ENCODE measurements around the gene ENTPD1. TPM values are rescaled to one million over a fixed set of nuclear protein-coding genes. Genes with fewer than 3 reads are reported as not detected.

Gene ENTPD1
- total and polyA plus RNA-seq, 9 of the 15 experiments (the other 6 are each of a cell fraction or from before 2014, with no cell fraction given): 0.07 to 1.5 (median 0.37) TPM

GRCh38 chr10:95840681-95841080 lies 84.7 kb downstream of the ENTPD1 start (continued):
- TF ChIP-seq PCBP2 (IDR thresholded peaks at IDR 0.05; ENCODE audit: low read depth, low read length, poor library complexity, severe bottlenecking) (no peak), DMBX1 (CRISPR knock-in tag; IDR thresholded peaks at IDR 0.05; ENCODE audit: borderline replicate concordance) (no peak), SMAD3 (CRISPR knock-in tag; conservative IDR thresholded peaks at IDR 0.05) (no peak)

GRCh38 chr10:95841661-95842498 lies 85.9 kb downstream of the ENTPD1 start:
- DNase-seq (ENCODE audit: extremely low read depth in 1 of 4, low spot score in 3 of 4) (peak; percentile 31 to 66 (median 38)), ATAC-seq (peak; percentile 89), FAIRE-seq (peak; percentile 69)
- in situ Hi-C loops (cut with MboI): loop anchor here (25.0 kb wide), 1 partner anchor 455 kb away; no protein-coding TSS in a partner anchor
- H3K4me3 ChIP-seq: no peak overlapping the region
- no peaks in the 10 kb centered on the region for H3K9me3 ChIP-seq (replicated peaks; ENCODE audit: control insufficient read depth, insufficient read depth, low read depth, low read length)
- peak overlapping the region; percentile 8; the same call in 1 of the 2 replicates for H2AFZ ChIP-seq (ENCODE audit: low read depth, low read length)
- ChIA-PET POLR2A (interaction anchor here (0.7 kb wide), 1 partner anchor 969 kb away, joined by 4 read pairs; no protein-coding TSS in a partner anchor), CTCF (ENCODE audit: low intra/inter-chr PET ratio) (interaction anchor here (2.3 kb wide), 1 partner anchor 148 kb away, joined by 20 read pairs; the partner anchor contains the start of gene TCTN3)
- intact Hi-C loops (cut with micrococcal nuclease): loop anchor here (1.0 to 10.0 kb wide), 3 partner anchors 100 to 467 kb away; no protein-coding TSS in a partner anchor
- no peaks in the 10 kb centered on the region for H3K36me3 ChIP-seq (ENCODE audit: control insufficient read depth, insufficient read depth, low read length)
- H3K27ac ChIP-seq (ENCODE audit: extremely low read depth, low read depth, low read length): no peak overlapping the region
- no peak overlapping the region for H3K4me2 ChIP-seq (ENCODE audit: insufficient read depth, low read length)
- no peak overlapping the region for H3K9ac ChIP-seq (ENCODE audit: insufficient read depth in 1 of 2, low read depth in 2 of 2, low read length in 2 of 2)
- H3K27me3 ChIP-seq (ENCODE audit: control insufficient read depth in 2 of 2, insufficient read depth in 2 of 2, low read length in 2 of 2): no peaks in the 10 kb centered on the region
- WGBS (ENCODE audit: insufficient coverage, low coverage, missing lambda C conversion rate): 5% methylated on average over 7 of the region's 7 CpGs
- no peaks in the 10 kb centered on the region for H3K9me1 ChIP-seq (ENCODE audit: control insufficient read depth, insufficient read depth, low read length)
- no peaks in the 10 kb centered on the region for H3K4me1 ChIP-seq (replicated peaks in 1 of 2; ENCODE audit: control insufficient read depth in 2 of 2, insufficient read depth in 2 of 2, low read length in 2 of 2)
- BruUV-seq (replicated peaks): no TSS peak
- H4K20me1 ChIP-seq (replicated peaks; ENCODE audit: control insufficient read depth, insufficient read depth, low read length): no peaks in the 10 kb centered on the region
- H3K79me2 ChIP-seq (ENCODE audit: control insufficient read depth, insufficient read depth, low read length): no peaks in the 10 kb centered on the region
- TF ChIP-seq, protein P1, sequence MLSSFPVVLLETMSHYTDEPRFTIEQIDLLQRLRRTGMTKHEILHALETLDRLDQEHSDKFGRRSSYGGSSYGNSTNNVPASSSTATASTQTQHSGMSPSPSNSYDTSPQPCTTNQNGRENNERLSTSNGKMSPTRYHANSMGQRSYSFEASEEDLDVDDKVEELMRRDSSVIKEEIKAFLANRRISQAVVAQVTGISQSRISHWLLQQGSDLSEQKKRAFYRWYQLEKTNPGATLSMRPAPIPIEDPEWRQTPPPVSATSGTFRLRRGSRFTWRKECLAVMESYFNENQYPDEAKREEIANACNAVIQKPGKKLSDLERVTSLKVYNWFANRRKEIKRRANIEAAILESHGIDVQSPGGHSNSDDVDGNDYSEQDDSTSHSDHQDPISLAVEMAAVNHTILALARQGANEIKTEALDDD (IDR thresholded peaks at IDR 0.05): peak; percentile 60; the same call in 1 of the 2 replicates
- TF ChIP-seq ARID1B (IDR thresholded peaks at IDR 0.05) (0 out of 2 replicates have a peak, but pooled peaks have one; percentile 9), NR4A1 (CRISPR knock-in tag; IDR thresholded peaks at IDR 0.05) (no peak), NR4A1 (tag; IDR thresholded peaks at IDR 0.05) (no peak), STAG1 (CRISPR knock-in tag; IDR thresholded peaks at IDR 0.05; ENCODE audit: borderline replicate concordance) (no peak)
- TF ChIP-seq, protein P2, sequence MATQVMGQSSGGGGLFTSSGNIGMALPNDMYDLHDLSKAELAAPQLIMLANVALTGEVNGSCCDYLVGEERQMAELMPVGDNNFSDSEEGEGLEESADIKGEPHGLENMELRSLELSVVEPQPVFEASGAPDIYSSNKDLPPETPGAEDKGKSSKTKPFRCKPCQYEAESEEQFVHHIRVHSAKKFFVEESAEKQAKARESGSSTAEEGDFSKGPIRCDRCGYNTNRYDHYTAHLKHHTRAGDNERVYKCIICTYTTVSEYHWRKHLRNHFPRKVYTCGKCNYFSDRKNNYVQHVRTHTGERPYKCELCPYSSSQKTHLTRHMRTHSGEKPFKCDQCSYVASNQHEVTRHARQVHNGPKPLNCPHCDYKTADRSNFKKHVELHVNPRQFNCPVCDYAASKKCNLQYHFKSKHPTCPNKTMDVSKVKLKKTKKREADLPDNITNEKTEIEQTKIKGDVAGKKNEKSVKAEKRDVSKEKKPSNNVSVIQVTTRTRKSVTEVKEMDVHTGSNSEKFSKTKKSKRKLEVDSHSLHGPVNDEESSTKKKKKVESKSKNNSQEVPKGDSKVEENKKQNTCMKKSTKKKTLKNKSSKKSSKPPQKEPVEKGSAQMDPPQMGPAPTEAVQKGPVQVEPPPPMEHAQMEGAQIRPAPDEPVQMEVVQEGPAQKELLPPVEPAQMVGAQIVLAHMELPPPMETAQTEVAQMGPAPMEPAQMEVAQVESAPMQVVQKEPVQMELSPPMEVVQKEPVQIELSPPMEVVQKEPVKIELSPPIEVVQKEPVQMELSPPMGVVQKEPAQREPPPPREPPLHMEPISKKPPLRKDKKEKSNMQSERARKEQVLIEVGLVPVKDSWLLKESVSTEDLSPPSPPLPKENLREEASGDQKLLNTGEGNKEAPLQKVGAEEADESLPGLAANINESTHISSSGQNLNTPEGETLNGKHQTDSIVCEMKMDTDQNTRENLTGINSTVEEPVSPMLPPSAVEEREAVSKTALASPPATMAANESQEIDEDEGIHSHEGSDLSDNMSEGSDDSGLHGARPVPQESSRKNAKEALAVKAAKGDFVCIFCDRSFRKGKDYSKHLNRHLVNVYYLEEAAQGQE (IDR thresholded peaks at IDR 0.05; ENCODE audit: borderline replicate concordance): peak; percentile 66; the same call in 1 of the 2 replicates
- TF ChIP-seq, protein P2 (CRISPR knock-in tag; IDR thresholded peaks at IDR 0.05; ENCODE audit: low read depth): no peak

All from K562 (cell line).